GM12878 (cell line): ENCODE data around the gene SUSD6. TPM values are rescaled to one million over a fixed set of nuclear protein-coding genes. Genes with fewer than 3 reads are reported as not detected.
A peak's percentile ranks its signal among the peaks of the same experiment; 100 is the strongest.

Experiments
- ATAC-seq: fragments of 200-7000 bp; cut with Tn5 transposase; 3 replicates; pipeline ENCODE4 v1.9.1; 2020; ENCODE audit warnings: mild to moderate bottlenecking, moderate library complexity
- BruUV-seq: library from RNA; stranded (reverse); fragments of 400-500 nt; replicated peaks from 2 replicates; lab custom pipeline; 2021; lab: Mats Ljungman, UMichigan
- CTCF ChIA-PET: fragments of 300-600 bp; sonication (Branson Sonifier 250); formaldehyde crosslinking; extraction: SDS; loops from one replicate; lab custom pipeline; 2021; ENCODE audit warnings: inconsistent platforms; lab: Yijun Ruan, JAX
- POLR2A ChIA-PET: fragments of 350-600 bp; formaldehyde crosslinking; extraction: SDS; loops from one replicate; lab custom pipeline; 2021; ENCODE audit warnings: inconsistent platforms; lab: Charles Lee
- RAD21 ChIA-PET: fragments of 300-600 bp; sonication (Branson Sonifier 250); formaldehyde crosslinking; loops from one replicate; lab custom pipeline; 2023; ENCODE audit warnings: antibody characterized with exemption; ENCODE audit not compliant: unreplicated experiment; lab: Charles Lee
- SMC1A ChIA-PET: fragments of 300-600 bp; sonication (Branson Sonifier 250); formaldehyde crosslinking; loops from one replicate; lab custom pipeline; 2023; ENCODE audit not compliant: unreplicated experiment, uncharacterized antibody; lab: Charles Lee
- DNase-seq: peaks from one replicate; pipeline ENCODE4 v3.0.0-alpha.2; 2011; ENCODE audit warnings: low read depth, low spot score
- FAIRE-seq: peaks from 3 replicates; lab custom pipeline; 2011; peaks lifted over from hg19 to GRCh38; lab: Jason Lieb, UNC
- H2AFZ ChIP-seq: 2 replicates; pipeline ENCODE4 v1.6.0; 2011; ENCODE audit warnings: low read depth, low read length, control low read depth; ENCODE audit not compliant: control insufficient read depth
- H3K27ac ChIP-seq: 2 replicates; pipeline ENCODE4 v1.5.1; 2011; ENCODE audit warnings: control low read depth; ENCODE audit not compliant: control insufficient read depth, insufficient read depth
- H3K27me3 ChIP-seq, 2 experiments: replicated peaks in 1 of 2; 2 replicates each; pipeline versions ENCODE4 v1.6.0 to v1.6.1; 2011; ENCODE audit warnings: low read length in 1 of 2; ENCODE audit not compliant: control insufficient read depth in 2 of 2, insufficient read depth in 2 of 2
- H3K36me3 ChIP-seq, 2 experiments: 2 replicates each; pipeline ENCODE4 v1.5.1; 2011; ENCODE audit warnings: low read length in 1 of 2; ENCODE audit not compliant: control insufficient read depth in 2 of 2, insufficient read depth in 2 of 2
- H3K4me1 ChIP-seq: 2 replicates; pipeline ENCODE4 v1.6.1; 2011; ENCODE audit warnings: mild to moderate bottlenecking, low read length, moderate library complexity, mixed read lengths; ENCODE audit not compliant: control insufficient read depth, insufficient read depth
- H3K4me2 ChIP-seq: 2 replicates; pipeline ENCODE4 v1.6.0; 2011; ENCODE audit warnings: control low read depth; ENCODE audit not compliant: control insufficient read depth, insufficient read depth
- H3K4me3 ChIP-seq: fragments of 200-600 bp; sonication (generic); 2 replicates; pipeline ENCODE4 v1.5.1; 2016
- H3K79me2 ChIP-seq: 2 replicates; pipeline ENCODE4 v1.6.0; 2011; ENCODE audit warnings: low read length; ENCODE audit not compliant: control insufficient read depth, insufficient read depth
- H3K9ac ChIP-seq: 2 replicates; pipeline ENCODE4 v1.8.0; 2011; ENCODE audit warnings: low read length, control low read depth, mixed read lengths; ENCODE audit not compliant: control insufficient read depth, insufficient read depth
- H3K9me3 ChIP-seq: replicated peaks from 3 replicates; pipeline ENCODE4 v1.5.1; 2011; ENCODE audit warnings: mild to moderate bottlenecking, low read length; ENCODE audit not compliant: control insufficient read depth, insufficient read depth
- H4K20me1 ChIP-seq: 2 replicates; pipeline ENCODE4 v1.6.0; 2011; ENCODE audit not compliant: control insufficient read depth, insufficient read depth
- ATF7 ChIP-seq: fragments of 450-650 bp; IDR thresholded peaks from 2 replicates; pipeline ENCODE4 v1.6.1; 2016; ENCODE audit warnings: low read depth, mild to moderate bottlenecking
- BHLHE40 ChIP-seq, 2 experiments: fragments of 450-650 bp in 1 of 2; IDR thresholded peaks; 2 replicates each; pipeline ENCODE4 v1.6.1; 2011 to 2017; ENCODE audit warnings: low read depth in 2 of 2, borderline replicate concordance in 1 of 2, improper control_type of control experiment in 1 of 2, low read length in 1 of 2, mild to moderate bottlenecking in 1 of 2
- GABPA ChIP-seq: IDR thresholded peaks from 2 replicates; pipeline ENCODE4 v1.6.1; 2014; ENCODE audit warnings: antibody characterized with exemption, low read depth, mild to moderate bottlenecking, inconsistent platforms
- HDAC6 ChIP-seq: fragments of 200-600 bp; sonication (generic); IDR thresholded peaks from one replicate; pipeline ENCODE4 v1.8.0; 2017; ENCODE audit warnings: antibody characterized with exemption; ENCODE audit not compliant: unreplicated experiment
- IKZF2 ChIP-seq, 2 experiments: fragments of 450-650 bp; IDR thresholded peaks; 2 replicates each; pipeline ENCODE4 v1.6.1; 2017; ENCODE audit warnings: mild to moderate bottlenecking in 2 of 2, moderate library complexity in 2 of 2
- KLF5 ChIP-seq: fragments of 450-650 bp; IDR thresholded peaks from 2 replicates; pipeline ENCODE4 v1.6.1; 2014; ENCODE audit warnings: mild to moderate bottlenecking; ENCODE audit not compliant: partially characterized antibody
- MAX ChIP-seq: IDR thresholded peaks from 2 replicates; pipeline ENCODE4 v1.6.1; 2012; ENCODE audit warnings: low read depth, low read length, improper control_type of control experiment
- MEF2A ChIP-seq: IDR thresholded peaks from 2 replicates; pipeline ENCODE4 v1.6.1; 2011; ENCODE audit warnings: low read depth, mild to moderate bottlenecking, low read length, moderate library complexity; ENCODE audit not compliant: insufficient read depth
- NKRF ChIP-seq: fragments of 450-650 bp; conservative IDR thresholded peaks from 2 replicates; pipeline ENCODE4 v1.6.1; 2017; ENCODE audit warnings: mild to moderate bottlenecking, moderate library complexity
- RB1 ChIP-seq: fragments of 450-650 bp; formaldehyde crosslinking; IDR thresholded peaks from 2 replicates; pipeline ENCODE4 v1.6.1; 2017; ENCODE audit warnings: mild to moderate bottlenecking, borderline replicate concordance
- RELA ChIP-seq: fragments of 450-650 bp; IDR thresholded peaks from 2 replicates; pipeline ENCODE4 v1.8.0; 2014; ENCODE audit warnings: borderline replicate concordance; ENCODE audit not compliant: partially characterized antibody
- SREBF1 ChIP-seq: IDR thresholded peaks from 2 replicates; pipeline ENCODE4 v1.6.1; 2012; ENCODE audit warnings: mild to moderate bottlenecking, low read length
- SRF ChIP-seq, 2 experiments: IDR thresholded peaks; 2 replicates each; pipeline ENCODE4 v1.6.1; 2011; ENCODE audit warnings: low read depth in 2 of 2, low read length in 2 of 2, mild to moderate bottlenecking in 1 of 2, moderate library complexity in 1 of 2
- TCF12 ChIP-seq: IDR thresholded peaks from 2 replicates; pipeline ENCODE4 v1.6.1; 2011; ENCODE audit warnings: low read depth, mild to moderate bottlenecking, low read length
- ZNF384 ChIP-seq: IDR thresholded peaks from 2 replicates; pipeline ENCODE4 v1.6.1; 2012; ENCODE audit warnings: low read depth, mild to moderate bottlenecking, low read length, improper control_type of control experiment, borderline replicate concordance
- ZNF622 ChIP-seq: fragments of 450-650 bp; IDR thresholded peaks from 2 replicates; pipeline ENCODE4 v1.6.1; 2017; ENCODE audit warnings: mild to moderate bottlenecking, inconsistent platforms
- WGBS: methylation state at CpG from one replicate; pipeline ENCODE4 v1.1.6; 2016; ENCODE audit warnings: low lambda C conversion rate; ENCODE audit not compliant: insufficient replicate concordance, insufficient coverage; ENCODE audit errors: missing lambda C conversion rate; 5-methylcytosine and 5-hydroxymethylcytosine counted together
- in situ Hi-C: fragments of 300-500 bp; cut with MboI; formaldehyde crosslinking; loops from 9 replicates; pipeline ENCODE4 v1.14.3; 2018; ENCODE audit warnings: mixed read lengths
- intact Hi-C: fragments of 100-400 bp; cut with micrococcal nuclease; formaldehyde crosslinking; loops from one replicate; pipeline ENCODE4 v1.14.2; 2022; ENCODE audit not compliant: unreplicated experiment
- polyA plus RNA-seq, 11 experiments: library from polyadenylated mRNA; depleted of rRNA in 4 of 11; unstranded in 6 of 11; stranded (reverse) in 5 of 11; fragments of >200 nt; fragmentation: Nextera tagmentation in 4 of 11; fragmentation: Illumina TruSeq in 1 of 11; extraction: Ambion mirVana in 4 of 11; extraction: Trizol in 1 of 11; gene quantifications; 1 replicate in 1 of 11; 2 replicates in 10 of 11; pipeline versions ENCODE4 v1.2.1 to v1.2.3, GENCODE V29; 2011 to 2016; ENCODE audit warnings: inconsistent platforms in 2 of 11, missing spikeins in 2 of 11, low read depth in 1 of 11
- total RNA-seq, 4 experiments: library from RNA; depleted of rRNA in 3 of 4; stranded (reverse); fragments of >200 nt in 3 of 4; fragmentation: Illumina TruSeq in 1 of 4; extraction: Trizol in 1 of 4; gene quantifications; 2 replicates each; pipeline versions ENCODE4 v1.2.1 to v1.2.3, GENCODE V29; 2013 to 2021

The SUSD6 gene
- total and polyA plus RNA-seq, 10 of the 15 experiments (the other 5 are each of a cell fraction or from before 2014, with no cell fraction given) = 6.6 to 39.8 (median 20.2) TPM

- peak overlapping the region; percentile 99 for H3K4me2 ChIP-seq
- CTCF ChIA-PET = interaction anchor here (0.8 to 3.7 kb wide), 8 partner anchors 9 to 102 kb away, joined by 3 to 36 read pairs (median 8); no protein-coding TSS in a partner anchor
- SMC1A ChIA-PET = interaction anchor here (0.9 to 11.9 kb wide), 15 partner anchors 10 to 94 kb away, joined by 3 to 164 read pairs (median 4); no protein-coding TSS in a partner anchor
- H3K27ac ChIP-seq = peak overlapping the region; percentile 97
- RAD21 ChIA-PET = interaction anchor here (0.7 to 10.0 kb wide), 15 partner anchors 9 to 112 kb away, joined by 3 to 178 read pairs (median 4); no protein-coding TSS in a partner anchor
- H3K36me3 ChIP-seq = peaks cover 0 to 8% of the 10 kb centered on the region in 2 experiments; a peak in 2 of 4 replicates
- in situ Hi-C loops = loop anchor here (10.0 kb wide), 1 partner anchor 50 kb away; no protein-coding TSS in a partner anchor
- H3K9ac ChIP-seq = peak overlapping the region; percentile 94
- no peak overlapping the region for H2AFZ ChIP-seq
- peaks cover 88% of the 10 kb centered on the region for H3K79me2 ChIP-seq
- FAIRE-seq (peak; percentile 38), DNase-seq (peak; percentile 84), ATAC-seq (peak; percentile 61)
- no peaks in the 10 kb centered on the region for H3K27me3 ChIP-seq
- no peaks in the 10 kb centered on the region for H3K9me3 ChIP-seq
- H3K4me3 ChIP-seq = peak overlapping the region; percentile 88
- intact Hi-C loops = loop anchor here (2.0 to 10.0 kb wide), 4 partner anchors 14 to 220 kb away; partner anchors contain the start of genes ERH and SLC39A9
- no peaks in the 10 kb centered on the region; the same call in 1 of the 2 replicates for H4K20me1 ChIP-seq
- no TSS peak for BruUV-seq
- WGBS = 0% methylated on average over 2 of the region's 2 CpGs
- POLR2A ChIA-PET = interaction anchor here (0.9 to 2.8 kb wide), 11 partner anchors 9 to 153 kb away, joined by 3 to 20 read pairs (median 5); no protein-coding TSS in a partner anchor
- peaks cover 49% of the 10 kb centered on the region for H3K4me1 ChIP-seq
- peak; percentile 46; the same call in 1 of the 2 replicates for TF ChIP-seq ZNF384
- TF ChIP-seq MEF2A = no peak
- TF ChIP-seq NKRF = 0 out of 2 replicates have a peak, but pooled peaks have one; percentile 26
- TF ChIP-seq SREBF1 = no peak
- TF ChIP-seq ZNF622 = no peak
- peak in 1 of 2 experiments; percentile 47; a peak in 1 of 4 replicates for TF ChIP-seq BHLHE40 (IDR thresholded peaks at IDR 0.05; ENCODE audit: borderline replicate concordance in 1 of 2, low read depth in 2 of 2, low read length in 1 of 2)
- TF ChIP-seq HDAC6 = no peak
- no peak for TF ChIP-seq SRF (IDR thresholded peaks at IDR 0.05; ENCODE audit: low read depth in 2 of 2, low read length in 2 of 2)
- TF ChIP-seq MAX = peak; percentile 76
- TF ChIP-seq TCF12 = no peak
- no peak for TF ChIP-seq KLF5
- no peak for TF ChIP-seq RELA
- no peak for TF ChIP-seq RB1
- TF ChIP-seq GABPA = no peak
- TF ChIP-seq ATF7 = 0 out of 2 replicates have a peak, but pooled peaks have one; percentile 30
- TF ChIP-seq IKZF2 (IDR thresholded peaks at IDR 0.05) = peak; percentile 74 to 76
Observed at GRCh38 chr14:69614592-69614991, 3.2 kb downstream of the SUSD6 start.
